ENCODE measurements around the gene CLCNKB.

CLCNKB gene

GRCh38 chr1:16077406-16078245, 34.0 kb downstream of the CLCNKB start:
- no peak for DNase-seq

DNA sequence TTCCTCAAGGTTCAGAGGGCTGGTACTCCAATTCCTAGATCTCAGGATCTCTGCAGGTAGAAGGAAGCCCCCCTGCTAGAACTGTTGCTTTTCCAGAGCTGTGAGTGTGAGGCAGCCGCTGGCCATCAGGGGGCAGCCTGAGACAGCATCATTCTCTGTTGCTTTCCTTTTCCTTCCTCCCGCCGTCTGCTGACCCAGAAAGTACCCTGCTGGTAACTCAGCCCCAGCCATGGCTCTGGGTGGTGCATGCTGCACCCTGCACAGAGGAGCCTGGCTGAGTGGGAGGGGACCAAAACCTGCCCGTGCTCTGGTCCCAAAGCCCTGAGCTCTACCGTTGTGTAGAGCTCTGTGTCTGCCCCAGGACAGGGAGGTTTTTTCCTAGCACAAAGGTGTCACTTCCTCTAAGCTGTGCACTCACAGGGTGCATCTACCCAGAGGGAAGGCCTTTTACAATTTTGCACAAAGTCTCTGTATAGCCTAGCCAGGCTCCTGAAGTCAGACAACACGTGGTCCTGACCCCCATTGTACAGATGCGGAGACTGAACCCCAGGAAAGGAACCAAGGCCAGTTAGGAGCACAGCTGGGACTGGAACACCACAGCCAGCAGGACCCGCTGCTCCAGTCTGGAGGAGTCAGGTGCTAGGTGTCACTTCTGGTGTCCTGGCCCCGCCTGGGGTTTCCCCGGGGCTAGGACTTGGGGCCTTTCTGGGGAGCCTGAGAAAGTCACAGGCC, 35.5 kb downstream of the CLCNKB start:
- DNase-seq, result peak; percentile 73

GRCh38 chr1:16080422-16081150, 37.0 kb downstream of the CLCNKB start:
- no peak for DNase-seq

GRCh38 chr1:16081636-16082035, 38.1 kb downstream of the CLCNKB start:
- DNase-seq, result no peak

DNA sequence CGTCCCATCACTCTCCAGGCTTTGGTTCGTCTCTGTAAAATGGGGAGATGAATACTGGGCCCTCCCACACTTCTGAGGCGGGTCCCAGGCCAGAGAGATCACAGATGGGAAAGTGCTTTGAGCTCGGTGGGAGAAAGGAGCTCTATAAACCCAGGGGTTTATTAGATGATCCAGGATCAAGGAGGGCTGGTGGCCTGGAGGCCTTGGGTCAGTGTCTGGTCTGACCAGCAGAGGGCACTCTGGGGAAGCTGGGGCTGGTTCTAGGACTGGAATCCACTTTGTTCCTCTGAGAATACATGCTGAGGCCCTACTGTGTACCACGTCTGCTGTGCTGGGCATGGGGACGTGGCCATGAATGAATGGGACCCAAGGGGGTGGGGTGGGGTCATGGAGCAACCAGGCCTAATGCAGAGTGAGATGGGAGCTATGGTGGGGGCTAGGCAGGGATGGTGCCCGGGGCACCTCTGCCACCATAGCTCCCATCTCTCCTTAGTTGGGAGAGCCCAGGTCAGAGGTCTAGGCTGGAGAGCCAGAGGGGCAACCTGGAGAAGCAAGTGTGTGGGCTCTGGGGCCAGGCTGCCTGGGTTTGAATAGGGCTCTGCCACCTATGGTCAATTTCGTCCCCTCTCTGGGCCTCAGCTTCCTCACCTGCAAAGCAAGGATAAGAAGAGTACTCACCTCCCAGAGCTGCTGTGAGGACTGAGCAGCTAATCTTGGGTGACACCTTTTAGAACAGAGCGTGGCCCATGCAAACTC, 38.9 kb downstream of the CLCNKB start:
- DNase-seq, result peak; percentile 34

DNA sequence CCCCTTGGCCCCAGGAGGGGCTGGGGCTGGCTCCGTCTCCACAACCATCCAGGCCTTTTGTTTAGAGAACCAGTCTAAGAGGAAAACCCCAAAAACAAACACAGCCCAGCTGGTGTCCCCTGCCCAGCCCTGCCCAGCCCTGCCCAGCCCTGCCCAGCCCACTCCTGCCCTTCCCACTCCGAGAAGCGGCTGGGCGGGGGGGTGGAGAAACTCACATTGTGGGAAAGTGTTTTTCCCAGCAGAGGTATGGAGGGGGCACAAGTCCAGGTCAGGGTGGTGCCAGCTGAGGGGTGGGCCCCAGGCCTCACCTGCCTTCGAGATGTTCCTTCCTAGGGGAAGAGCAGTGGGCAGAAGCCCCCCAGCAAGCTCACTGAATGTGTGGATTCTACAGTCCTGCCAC, 39.9 kb downstream of the CLCNKB start:
- DNase-seq, result no peak

DNA sequence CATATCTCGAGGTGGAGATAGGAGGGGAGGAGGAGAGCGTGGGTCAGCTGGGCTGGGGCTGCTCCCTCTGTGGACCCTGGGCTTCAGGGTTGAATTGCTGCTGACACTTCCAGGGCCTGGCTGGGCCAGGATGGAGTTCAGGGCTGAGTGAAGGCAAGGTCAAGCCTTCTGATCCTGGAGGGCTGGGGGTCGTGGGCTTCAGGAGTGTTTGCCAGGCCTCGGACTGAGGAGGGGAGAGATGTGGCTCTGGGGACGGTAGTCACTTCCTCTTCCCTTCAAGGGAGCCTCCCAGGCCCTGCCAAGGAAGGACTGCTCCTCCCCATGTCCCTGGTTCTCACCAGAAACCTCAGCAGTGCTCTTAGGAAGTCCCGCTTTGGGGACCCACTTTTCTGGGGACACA, 41.9 kb downstream of the CLCNKB start:
- no peak for DNase-seq

DNA sequence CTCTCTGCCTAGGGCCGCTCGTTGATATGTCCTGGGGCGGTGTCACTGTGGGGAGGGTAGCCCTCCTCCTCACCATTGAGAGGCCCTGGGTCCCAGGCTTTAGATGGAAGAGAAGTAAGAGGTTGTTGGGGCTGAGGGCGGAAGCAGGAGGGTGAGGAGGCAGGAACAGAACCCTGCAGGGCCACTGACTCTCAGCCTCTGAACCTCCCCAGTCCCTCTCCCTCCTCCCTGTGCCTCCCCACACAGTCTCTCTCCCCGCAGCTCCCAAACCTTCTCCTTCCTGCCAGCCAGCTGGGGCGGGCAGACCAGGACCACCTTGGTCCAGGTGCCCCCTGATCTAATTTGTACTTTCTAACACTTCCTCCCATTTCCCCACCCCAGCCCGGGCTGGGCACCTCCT, 44.2 kb downstream of the CLCNKB start:
- DNase-seq, result no peak

- no peak for DNase-seq
Observed at GRCh38 chr1:16088351-16088911, 44.8 kb downstream of the CLCNKB start.

DNA sequence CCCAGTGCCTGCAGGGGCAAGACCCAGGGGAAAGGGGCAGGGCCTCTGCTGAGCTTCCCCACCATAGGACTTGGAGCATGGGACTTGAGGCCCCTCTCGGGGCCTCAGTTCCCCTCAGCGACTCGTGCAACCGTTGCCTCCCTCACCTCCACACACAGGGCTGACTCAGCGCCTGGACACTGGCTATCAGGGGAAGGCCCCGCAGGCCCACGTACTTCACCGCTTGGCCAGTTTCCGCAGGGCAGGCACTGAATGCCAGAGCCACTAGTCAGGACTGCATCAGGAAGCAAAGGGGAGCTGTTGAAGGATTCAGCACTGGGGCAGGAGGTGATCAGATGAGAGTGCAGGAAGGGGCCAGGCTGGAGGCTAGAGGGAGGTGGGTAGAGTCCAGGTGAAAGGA, 45.4 kb downstream of the CLCNKB start:
- DNase-seq, result no peak

DNA sequence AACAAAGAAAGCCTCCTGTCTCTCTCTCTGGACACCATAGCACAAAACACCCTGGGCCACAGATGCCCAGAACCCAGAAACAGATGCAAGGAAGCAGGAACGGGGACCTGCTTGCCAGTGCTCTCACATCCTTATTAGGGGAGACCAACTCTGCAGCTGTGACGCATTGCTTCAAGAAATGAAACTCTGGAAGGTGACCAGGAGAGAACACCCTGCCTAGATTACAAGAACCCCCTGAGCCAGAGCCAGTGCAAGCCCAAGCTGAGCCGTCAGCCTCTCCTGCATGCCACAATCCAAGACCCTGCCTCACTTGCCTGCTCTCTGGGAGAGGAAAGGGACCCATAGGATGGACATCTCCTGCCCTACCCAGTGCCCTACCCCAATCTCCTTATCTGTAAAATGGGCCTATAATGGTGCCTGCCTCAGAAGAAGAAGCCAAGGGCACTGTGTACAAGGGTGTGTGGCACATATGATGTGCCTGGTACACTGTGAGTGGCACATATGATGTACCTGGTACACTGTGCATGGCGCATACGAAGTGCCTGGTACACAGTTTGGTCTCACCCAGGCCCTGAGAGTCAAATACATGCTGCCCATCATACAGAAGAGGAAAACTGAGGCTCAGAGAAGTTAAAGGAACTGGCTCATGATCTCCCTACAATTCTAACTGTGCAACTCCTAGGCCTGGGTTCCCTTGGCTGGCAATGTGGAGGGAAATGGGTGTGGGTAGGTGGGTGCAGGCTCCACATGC, 46.7 kb downstream of the CLCNKB start:
- no peak for DNase-seq

- DNase-seq, result no peak
Observed at GRCh38 chr1:16091296-16091695, 47.7 kb downstream of the CLCNKB start.

- DNase-seq, result no peak
Observed at GRCh38 chr1:16092097-16092922, 48.7 kb downstream of the CLCNKB start.

GRCh38 chr1:16092923-16093511, 49.4 kb downstream of the CLCNKB start:
- DNase-seq, result no peak

- DNase-seq, result no peak
Observed at GRCh38 chr1:16093611-16094010, 50.0 kb downstream of the CLCNKB start.

DNA sequence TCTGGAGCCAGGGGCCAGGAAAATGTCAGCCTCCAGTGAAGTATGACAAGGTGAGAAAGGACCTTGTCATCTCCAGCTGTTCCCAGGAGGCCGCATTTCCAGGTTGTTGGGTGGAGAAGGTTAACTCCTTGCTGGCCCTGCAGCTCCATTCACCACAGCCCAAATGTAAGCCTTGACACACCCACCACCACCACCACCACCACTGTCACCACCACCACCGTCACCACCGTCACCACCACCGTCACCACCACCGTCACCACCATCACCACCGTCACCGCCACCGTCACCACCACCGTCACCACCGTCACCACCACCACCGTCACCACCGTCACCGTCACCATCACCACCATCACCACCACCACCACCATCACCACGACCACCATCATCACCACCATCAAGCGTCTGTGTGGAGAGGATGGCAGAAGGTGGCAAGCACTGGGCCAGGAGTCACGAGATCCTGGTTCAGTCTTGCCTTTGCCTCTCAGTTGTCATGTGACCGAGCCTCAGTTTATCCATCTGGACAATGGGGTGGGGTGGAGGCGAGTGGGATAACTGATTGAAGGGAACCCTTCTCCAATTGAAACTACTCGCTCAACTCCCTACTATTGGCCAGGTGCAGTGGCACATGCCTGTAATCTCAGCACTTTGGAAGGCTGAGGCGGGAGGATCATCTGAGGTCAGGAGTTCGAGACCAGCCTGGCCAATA, 51.0 kb downstream of the CLCNKB start:
- DNase-seq, result no peak

DNA sequence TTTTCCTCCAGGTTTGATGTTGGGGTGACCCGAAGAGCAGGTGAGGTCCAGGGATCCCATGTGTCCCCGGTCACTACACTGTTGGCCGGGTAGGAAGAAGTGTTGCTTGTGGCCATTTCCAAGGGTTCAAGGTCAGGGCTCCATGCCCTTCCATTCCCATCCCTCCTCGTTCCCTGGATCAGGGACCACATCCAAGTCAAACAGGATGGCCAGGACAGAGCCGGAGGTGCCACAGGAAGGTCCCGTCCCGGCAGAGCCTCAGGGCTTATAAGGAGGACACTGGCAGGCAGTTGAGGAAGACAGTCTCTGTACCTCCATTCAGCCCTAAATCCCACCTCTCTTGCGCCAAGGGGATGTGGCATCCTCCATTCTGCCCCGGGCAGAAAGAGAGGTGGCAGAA, 51.9 kb downstream of the CLCNKB start:
- no peak for DNase-seq

GRCh38 chr1:16099412-16099811, 55.8 kb downstream of the CLCNKB start:
- no peak for DNase-seq

DNA sequence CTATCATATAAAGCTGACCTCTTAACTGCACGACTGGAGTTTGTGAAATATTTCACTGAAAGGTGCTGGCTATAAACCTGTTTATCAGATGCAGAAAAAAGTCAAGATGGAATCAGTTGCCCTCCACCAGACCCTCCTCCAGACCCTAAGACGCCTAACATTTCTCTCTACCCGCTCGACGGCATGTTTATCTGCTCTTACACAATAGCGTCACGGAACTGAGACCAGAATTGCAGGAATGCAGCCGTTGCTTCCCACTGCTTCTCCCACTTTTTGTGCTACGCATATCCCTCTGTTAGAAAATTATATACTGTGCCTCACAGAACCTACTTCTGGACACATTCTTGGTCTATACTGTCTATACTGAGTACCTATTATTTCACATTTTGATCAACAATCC, 58.0 kb downstream of the CLCNKB start:
- DNase-seq, result no peak
